Stimulated activated naive CD4-positive, alpha-beta T cell (primary cell): ENCODE data around the gene SLC26A6.

Experiments
- DNase-seq, 6 experiments: peaks; one replicate each; lab custom pipeline; 2025; lab: John Stamatoyannopoulos, UW

The SLC26A6 gene

GRCh38 chr3:48635222-48636021 lies at the start of gene SLC26A6:
TSS of gene SLC26A6 (minus strand) at chr3:48635461. CDS start at chr3:48635393, 68 bp downstream.
- DNase-seq: peak; percentile 79 to 92 (median 84)

GRCh38 chr3:48684480-48685143 lies 49.4 kb upstream of the SLC26A6 start:
- no peak for DNase-seq

GRCh38 chr3:48684054-48684349 lies 48.7 kb upstream of the SLC26A6 start:
- no peak for DNase-seq

GRCh38 chr3:48682786-48683185 lies 47.5 kb upstream of the SLC26A6 start:
- no peak for DNase-seq

GRCh38 chr3:48681974-48682610 lies 46.8 kb upstream of the SLC26A6 start:
- DNase-seq: no peak

GRCh38 chr3:48681541-48681880 lies 46.2 kb upstream of the SLC26A6 start:
- DNase-seq: no peak

GRCh38 chr3:48680811-48681540 lies 45.7 kb upstream of the SLC26A6 start:
- DNase-seq: no peak

GRCh38 chr3:48679411-48680391 lies 44.4 kb upstream of the SLC26A6 start:
- DNase-seq: no peak

GRCh38 chr3:48678566-48679380 lies 43.5 kb upstream of the SLC26A6 start:
- DNase-seq: no peak

GRCh38 chr3:48678056-48678455 lies 42.8 kb upstream of the SLC26A6 start:
- no peak for DNase-seq

GRCh38 chr3:48674505-48674904 lies 39.2 kb upstream of the SLC26A6 start:
- DNase-seq: no peak

- DNase-seq: no peak
Measured at GRCh38 chr3:48672522-48672921, 37.3 kb upstream of the SLC26A6 start.

- DNase-seq: no peak
Measured at GRCh38 chr3:48664929-48665328, 29.7 kb upstream of the SLC26A6 start.

GRCh38 chr3:48664313-48664644 lies 29.0 kb upstream of the SLC26A6 start:
- DNase-seq: no peak

GRCh38 chr3:48663489-48664312 lies 28.4 kb upstream of the SLC26A6 start:
- peak; percentile 39 to 71 (median 56) for DNase-seq

- DNase-seq: peak in 1 of 6 experiments; percentile 4
Measured at GRCh38 chr3:48662753-48663488, 27.7 kb upstream of the SLC26A6 start, which contains the start of gene CELSR3. TSS of gene CELSR3 (minus strand) at chr3:48662886. CDS start at chr3:48662634, 252 bp downstream.

GRCh38 chr3:48662145-48662752 lies 27.0 kb upstream of the SLC26A6 start:
- DNase-seq: no peak

GRCh38 chr3:48661501-48662144 lies 26.4 kb upstream of the SLC26A6 start:
- peak; percentile 44 to 82 (median 72) for DNase-seq
